ENCODE measurements around the gene FAM107B.

Gene FAM107B

DNA sequence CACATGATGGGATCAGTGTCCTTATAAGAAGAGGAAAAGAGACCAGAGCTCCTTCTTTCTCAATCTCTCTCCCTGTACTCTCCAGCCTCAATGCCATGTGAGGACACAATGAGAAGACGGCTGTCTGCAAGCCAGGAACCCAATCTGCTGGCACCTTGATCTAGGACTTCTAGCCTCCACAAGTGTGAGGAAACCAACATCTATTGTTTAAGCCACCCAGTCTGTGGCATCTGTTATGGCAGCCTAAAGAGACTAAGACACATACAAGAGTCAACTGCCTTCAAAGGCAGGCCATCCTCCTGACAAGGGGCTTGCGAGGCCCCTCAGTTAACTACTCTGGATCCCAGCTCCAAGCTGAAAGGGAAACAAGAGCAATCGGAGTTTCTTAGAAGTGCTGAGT, 225.7 kb downstream of the FAM107B start:
- TF ChIP-seq RAD21 (IDR thresholded peaks at IDR 0.05; ENCODE audit: low read depth) (no peak), ZBTB7A (IDR thresholded peaks at IDR 0.05; ENCODE audit: low read depth) (no peak), YY1 (IDR thresholded peaks at IDR 0.05; ENCODE audit: low read depth) (no peak)
- TF ChIP-seq, protein P1, sequence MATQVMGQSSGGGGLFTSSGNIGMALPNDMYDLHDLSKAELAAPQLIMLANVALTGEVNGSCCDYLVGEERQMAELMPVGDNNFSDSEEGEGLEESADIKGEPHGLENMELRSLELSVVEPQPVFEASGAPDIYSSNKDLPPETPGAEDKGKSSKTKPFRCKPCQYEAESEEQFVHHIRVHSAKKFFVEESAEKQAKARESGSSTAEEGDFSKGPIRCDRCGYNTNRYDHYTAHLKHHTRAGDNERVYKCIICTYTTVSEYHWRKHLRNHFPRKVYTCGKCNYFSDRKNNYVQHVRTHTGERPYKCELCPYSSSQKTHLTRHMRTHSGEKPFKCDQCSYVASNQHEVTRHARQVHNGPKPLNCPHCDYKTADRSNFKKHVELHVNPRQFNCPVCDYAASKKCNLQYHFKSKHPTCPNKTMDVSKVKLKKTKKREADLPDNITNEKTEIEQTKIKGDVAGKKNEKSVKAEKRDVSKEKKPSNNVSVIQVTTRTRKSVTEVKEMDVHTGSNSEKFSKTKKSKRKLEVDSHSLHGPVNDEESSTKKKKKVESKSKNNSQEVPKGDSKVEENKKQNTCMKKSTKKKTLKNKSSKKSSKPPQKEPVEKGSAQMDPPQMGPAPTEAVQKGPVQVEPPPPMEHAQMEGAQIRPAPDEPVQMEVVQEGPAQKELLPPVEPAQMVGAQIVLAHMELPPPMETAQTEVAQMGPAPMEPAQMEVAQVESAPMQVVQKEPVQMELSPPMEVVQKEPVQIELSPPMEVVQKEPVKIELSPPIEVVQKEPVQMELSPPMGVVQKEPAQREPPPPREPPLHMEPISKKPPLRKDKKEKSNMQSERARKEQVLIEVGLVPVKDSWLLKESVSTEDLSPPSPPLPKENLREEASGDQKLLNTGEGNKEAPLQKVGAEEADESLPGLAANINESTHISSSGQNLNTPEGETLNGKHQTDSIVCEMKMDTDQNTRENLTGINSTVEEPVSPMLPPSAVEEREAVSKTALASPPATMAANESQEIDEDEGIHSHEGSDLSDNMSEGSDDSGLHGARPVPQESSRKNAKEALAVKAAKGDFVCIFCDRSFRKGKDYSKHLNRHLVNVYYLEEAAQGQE (IDR thresholded peaks at IDR 0.05; ENCODE audit: low read depth): no peak

- TF ChIP-seq FOXM1 (IDR thresholded peaks at IDR 0.05; ENCODE audit: borderline replicate concordance, low read depth) (no peak), CREB1 (IDR thresholded peaks at IDR 0.05; ENCODE audit: low read depth) (no peak), TEAD4 (IDR thresholded peaks at IDR 0.05) (no peak), EGR1 (IDR thresholded peaks at IDR 0.05) (no peak), EP300 (IDR thresholded peaks at IDR 0.05; ENCODE audit: borderline replicate concordance) (no peak), NFIC (IDR thresholded peaks at IDR 0.05) (no peak), YY1 (IDR thresholded peaks at IDR 0.05; ENCODE audit: low read depth) (no peak)
Measured at GRCh38 chr10:14548474-14548873, 226.2 kb downstream of the FAM107B start.

GRCh38 chr10:14547816-14548215, 226.9 kb downstream of the FAM107B start:
- TF ChIP-seq TEAD4 (IDR thresholded peaks at IDR 0.05): no peak
- no peak for TF ChIP-seq EGR1 (IDR thresholded peaks at IDR 0.05)
- no peak for TF ChIP-seq NFIC (IDR thresholded peaks at IDR 0.05)
- TF ChIP-seq, protein P1 (IDR thresholded peaks at IDR 0.05; ENCODE audit: low read depth): no peak
- TF ChIP-seq ZBTB7A (IDR thresholded peaks at IDR 0.05; ENCODE audit: low read depth): no peak
- TF ChIP-seq FOXM1 (IDR thresholded peaks at IDR 0.05; ENCODE audit: borderline replicate concordance, low read depth): no peak
- no peak for TF ChIP-seq TCF12 (IDR thresholded peaks at IDR 0.05; ENCODE audit: low read depth)
- TF ChIP-seq CEBPB (IDR thresholded peaks at IDR 0.05): no peak
- TF ChIP-seq CREB1 (IDR thresholded peaks at IDR 0.05; ENCODE audit: low read depth): no peak
- TF ChIP-seq YY1 (IDR thresholded peaks at IDR 0.05; ENCODE audit: low read depth): no peak
- no peak for TF ChIP-seq TAF1 (IDR thresholded peaks at IDR 0.05; ENCODE audit: low read depth)
- TF ChIP-seq USF1 (IDR thresholded peaks at IDR 0.05): no peak
- no peak for TF ChIP-seq RAD21 (IDR thresholded peaks at IDR 0.05; ENCODE audit: low read depth)
- no peak for TF ChIP-seq EP300 (IDR thresholded peaks at IDR 0.05; ENCODE audit: borderline replicate concordance)
- TF ChIP-seq MAX (IDR thresholded peaks at IDR 0.05): no peak

GRCh38 chr10:14545827-14546226, 228.9 kb downstream of the FAM107B start:
- no peak for TF ChIP-seq USF1 (IDR thresholded peaks at IDR 0.05)
- no peak for TF ChIP-seq RAD21 (IDR thresholded peaks at IDR 0.05; ENCODE audit: low read depth)
- TF ChIP-seq TCF12 (IDR thresholded peaks at IDR 0.05; ENCODE audit: low read depth): no peak
- no peak for TF ChIP-seq ZBTB7A (IDR thresholded peaks at IDR 0.05; ENCODE audit: low read depth)
- TF ChIP-seq YY1 (IDR thresholded peaks at IDR 0.05; ENCODE audit: low read depth): no peak
- no peak for TF ChIP-seq NFIC (IDR thresholded peaks at IDR 0.05)
- TF ChIP-seq CREB1 (IDR thresholded peaks at IDR 0.05; ENCODE audit: low read depth): no peak
- no peak for TF ChIP-seq CEBPB (IDR thresholded peaks at IDR 0.05)
- TF ChIP-seq TAF1 (IDR thresholded peaks at IDR 0.05; ENCODE audit: low read depth): no peak
- TF ChIP-seq, protein P1 (IDR thresholded peaks at IDR 0.05; ENCODE audit: low read depth): no peak
- no peak for TF ChIP-seq EP300 (IDR thresholded peaks at IDR 0.05; ENCODE audit: borderline replicate concordance)
- no peak for TF ChIP-seq TEAD4 (IDR thresholded peaks at IDR 0.05)
- TF ChIP-seq MAX (IDR thresholded peaks at IDR 0.05): no peak
- TF ChIP-seq FOXM1 (IDR thresholded peaks at IDR 0.05; ENCODE audit: borderline replicate concordance, low read depth): no peak
- no peak for TF ChIP-seq EGR1 (IDR thresholded peaks at IDR 0.05)

DNA sequence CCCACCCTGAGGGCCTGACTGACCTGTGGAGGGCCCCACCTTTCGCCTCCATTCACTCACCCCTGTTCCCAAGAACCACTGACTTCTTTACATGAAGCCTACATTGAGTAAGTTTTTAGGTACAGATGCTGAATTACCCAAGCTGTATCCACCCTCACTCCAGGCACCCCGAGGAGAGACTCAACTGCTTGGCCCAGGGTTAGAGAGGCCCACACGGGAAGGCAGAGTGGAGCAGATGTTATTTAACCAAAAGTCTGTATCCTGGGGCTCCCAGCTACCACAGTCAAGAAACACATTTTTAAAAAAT, 230.8 kb downstream of the FAM107B start:
- TF ChIP-seq, protein P1 (IDR thresholded peaks at IDR 0.05; ENCODE audit: low read depth): no peak
